Smooth muscle cell of the umbilical artery (primary cell): ENCODE results near the gene MMD. TPM values are rescaled to one million over a fixed set of nuclear protein-coding genes. Genes with fewer than 3 reads are reported as not detected.

Experiments used
- total RNA-seq: library from RNA; depleted of rRNA; stranded (reverse); fragments of >200 nt; gene quantifications from 2 replicates; pipeline ENCODE4 v1.2.3, GENCODE V29; 2014

The MMD gene, protein sequence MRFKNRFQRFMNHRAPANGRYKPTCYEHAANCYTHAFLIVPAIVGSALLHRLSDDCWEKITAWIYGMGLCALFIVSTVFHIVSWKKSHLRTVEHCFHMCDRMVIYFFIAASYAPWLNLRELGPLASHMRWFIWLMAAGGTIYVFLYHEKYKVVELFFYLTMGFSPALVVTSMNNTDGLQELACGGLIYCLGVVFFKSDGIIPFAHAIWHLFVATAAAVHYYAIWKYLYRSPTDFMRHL
- 9.9 and 18.4 TPM in 2 replicates for total RNA-seq

GRCh38 chr17:55421179-55421934 is at the start of gene MMD:
Gene MMD, minus strand, starts transcription at chr17:55421835. Its CDS starts 140 bp downstream, at chr17:55421695.

Other genes starting within 250 kb of the MMD start
- not detected in 2 replicates for gene HLF, start 156.9 kb downstream of the MMD start, total RNA-seq
- not detected in 2 replicates for gene SMIM36, start 89.6 kb upstream of the MMD start, total RNA-seq